IMR-90 (cell line): Measurements from ENCODE around the gene CCT5. TPM values are rescaled to one million over a fixed set of nuclear protein-coding genes. Genes with fewer than 3 reads are reported as not detected.
A peak's percentile ranks its signal among the peaks of the same experiment; 100 is the strongest.

Experiments
- ATAC-seq: fragments of 200-7000 bp; cut with Tn5 transposase; 2 replicates; pipeline ENCODE4 v1.9.1; 2020; ENCODE audit warnings: low read depth, mild to moderate bottlenecking, moderate library complexity
- BruUV-seq: library from RNA; stranded (reverse); fragments of 400-500 nt; replicated peaks from 2 replicates; lab custom pipeline; 2021; lab: Mats Ljungman, UMichigan
- CTCF ChIA-PET: fragments of 300-600 bp; formaldehyde crosslinking; extraction: SDS; loops from one replicate; lab custom pipeline; 2021; ENCODE audit warnings: antibody characterized with exemption; lab: Yijun Ruan, JAX
- POLR2A ChIA-PET: fragments of 300-600 bp; sonication (Branson Sonifier 250); formaldehyde crosslinking; loops from one replicate; lab custom pipeline; 2022; ENCODE audit warnings: antibody characterized with exemption; ENCODE audit not compliant: unreplicated experiment; lab: Charles Lee
- DNase-seq: peaks from one replicate; pipeline ENCODE4 v3.0.0; 2013
- H2AFZ ChIP-seq: replicated peaks from 2 replicates; pipeline ENCODE3; 2013; ENCODE audit warnings: low read length, mild to moderate bottlenecking; ENCODE audit not compliant: poor library complexity
- H2AK5ac ChIP-seq: 2 replicates; pipeline ENCODE4 v1.6.1; 2013; ENCODE audit warnings: low read depth, low read length, inconsistent platforms
- H2AK9ac ChIP-seq: replicated peaks from 2 replicates; pipeline ENCODE3; 2013; ENCODE audit warnings: mild to moderate bottlenecking, low read depth, low read length, moderate library complexity; ENCODE audit not compliant: poor library complexity
- H2BK120ac ChIP-seq: 2 replicates; pipeline ENCODE4 v1.6.1; 2013; ENCODE audit warnings: low read depth, low read length, inconsistent platforms
- H2BK15ac ChIP-seq: 3 replicates; pipeline ENCODE4 v1.6.1; 2013; ENCODE audit warnings: low read depth, low read length, inconsistent platforms
- H2BK20ac ChIP-seq: 2 replicates; pipeline ENCODE4 v1.6.1; 2013; ENCODE audit warnings: low read depth, mild to moderate bottlenecking, inconsistent platforms, low read length, moderate library complexity
- H2BK5ac ChIP-seq: 2 replicates; pipeline ENCODE4 v1.6.1; 2013; ENCODE audit warnings: mild to moderate bottlenecking, low read depth, low read length, inconsistent platforms; ENCODE audit not compliant: poor library complexity, severe bottlenecking
- H3K14ac ChIP-seq: replicated peaks from 2 replicates; pipeline ENCODE4 v1.6.1; 2013; ENCODE audit warnings: low read depth, low read length, inconsistent platforms
- H3K18ac ChIP-seq: 2 replicates; pipeline ENCODE4 v1.6.1; 2013; ENCODE audit warnings: low read depth, low read length, control low read depth
- H3K23ac ChIP-seq: 2 replicates; pipeline ENCODE4 v1.6.1; 2013; ENCODE audit warnings: low read depth, low read length, inconsistent platforms
- H3K27ac ChIP-seq: 2 replicates; pipeline ENCODE4 v1.5.1; 2013; ENCODE audit warnings: mild to moderate bottlenecking, control low read depth, low read length; ENCODE audit not compliant: insufficient read depth
- H3K27me3 ChIP-seq: 2 replicates; pipeline ENCODE4 v1.6.1; 2013; ENCODE audit warnings: low read length; ENCODE audit not compliant: control insufficient read depth, insufficient read depth
- H3K36me3 ChIP-seq: 2 replicates; pipeline ENCODE4 v1.6.1; 2013; ENCODE audit warnings: low read length, mixed read lengths; ENCODE audit not compliant: control insufficient read depth, insufficient read depth
- H3K4ac ChIP-seq: 2 replicates; pipeline ENCODE4 v1.6.1; 2013; ENCODE audit warnings: low read depth, low read length, inconsistent platforms
- H3K4me1 ChIP-seq: 2 replicates; pipeline ENCODE4 v1.6.1; 2013; ENCODE audit warnings: low read length, mixed read lengths; ENCODE audit not compliant: control insufficient read depth, insufficient read depth
- H3K4me2 ChIP-seq: 2 replicates; pipeline ENCODE4 v1.6.1; 2013; ENCODE audit warnings: low read depth, mild to moderate bottlenecking, control low read depth, low read length, moderate library complexity
- H3K4me3 ChIP-seq: 2 replicates; pipeline ENCODE4 v1.5.1; 2013; ENCODE audit warnings: low read depth, mild to moderate bottlenecking, control low read depth, low read length, moderate library complexity; ENCODE audit not compliant: insufficient read depth
- H3K56ac ChIP-seq: 2 replicates; pipeline ENCODE4 v1.6.1; 2013; ENCODE audit warnings: low read length, inconsistent platforms; ENCODE audit not compliant: insufficient read depth; ENCODE audit errors: extremely low read depth
- H3K79me1 ChIP-seq, 2 experiments: 2 replicates each; pipeline ENCODE4 v1.6.1; 2013; ENCODE audit warnings: low read length in 2 of 2, inconsistent platforms in 1 of 2, low read depth in 1 of 2
- H3K9ac ChIP-seq: 2 replicates; pipeline ENCODE4 v1.6.1; 2013; ENCODE audit warnings: low read depth, low read length, control low read depth
- H3K9me1 ChIP-seq: 2 replicates; pipeline ENCODE4 v1.6.1; 2013; ENCODE audit warnings: low read length, inconsistent platforms; ENCODE audit not compliant: insufficient read depth
- H3K9me3 ChIP-seq: 2 replicates; pipeline ENCODE4 v1.6.1; 2013; ENCODE audit warnings: low read length; ENCODE audit not compliant: control insufficient read depth, insufficient read depth
- H4K20me1 ChIP-seq: 2 replicates; pipeline ENCODE4 v1.6.1; 2013; ENCODE audit warnings: low read length, inconsistent platforms; ENCODE audit not compliant: insufficient read depth
- H4K5ac ChIP-seq: 2 replicates; pipeline ENCODE4 v1.6.1; 2013; ENCODE audit warnings: mild to moderate bottlenecking, low read depth, low read length, control low read depth
- H4K8ac ChIP-seq, 2 experiments: 2 replicates each; pipeline ENCODE4 v1.6.1; 2013; ENCODE audit warnings: low read depth in 2 of 2, low read length in 2 of 2, control low read depth in 1 of 2, inconsistent platforms in 1 of 2
- H4K91ac ChIP-seq: 2 replicates; pipeline ENCODE4 v1.6.1; 2013; ENCODE audit warnings: low read depth, low read length, inconsistent platforms; ENCODE audit not compliant: insufficient read depth
- MAZ ChIP-seq: IDR thresholded peaks from 2 replicates; pipeline ENCODE4 v1.6.1; 2012; ENCODE audit warnings: low read depth, mild to moderate bottlenecking, low read length, improper control_type of control experiment, moderate library complexity, borderline replicate concordance
- NFE2L2 ChIP-seq: fragments of 150-350 bp; IDR thresholded peaks from 2 replicates; pipeline ENCODE4 v1.6.1; 2016; ENCODE audit warnings: low read depth, mild to moderate bottlenecking, low read length
- USF2 ChIP-seq: fragments of 150-350 bp; IDR thresholded peaks from 2 replicates; pipeline ENCODE4 v1.6.1; 2017; ENCODE audit warnings: mild to moderate bottlenecking, antibody characterized with exemption, low read length, low read depth
- WGBS, 2 experiments: methylation state at CpG; one replicate each; pipeline versions ENCODE4 v1.1.5 to v1.1.7; 2013; ENCODE audit warnings: missing lambda C conversion rate in 2 of 2; ENCODE audit not compliant: insufficient read length in 1 of 2; ENCODE audit errors: extremely low coverage in 2 of 2; 5-methylcytosine and 5-hydroxymethylcytosine counted together
- dilution Hi-C: fragments of 300-500 bp; cut with HindIII; formaldehyde crosslinking; loops from one replicate; pipeline ENCODE4 v1.14.3; 2018; ENCODE audit warnings: low sequenced_read_pairs; ENCODE audit not compliant: unreplicated experiment
- in situ Hi-C: fragments of 300-500 bp; cut with MboI; formaldehyde crosslinking; loops from 3 replicates; pipeline ENCODE4 v1.14.3; 2019; ENCODE audit warnings: low sequenced_read_pairs, inconsistent platforms, mixed read lengths
- intact Hi-C: fragments of 100-400 bp; cut with micrococcal nuclease; formaldehyde crosslinking; loops from 2 replicates; pipeline ENCODE4 v1.10.0; 2022
- polyA plus RNA-seq, 3 experiments: library from polyadenylated mRNA; depleted of rRNA; stranded (reverse); fragments of >200 nt; gene quantifications; 2 replicates each; pipeline ENCODE4 v1.2.3, GENCODE V29; 2012; ENCODE audit warnings: low replicate concordance in 1 of 3
- total RNA-seq: library from RNA; depleted of rRNA; stranded (reverse); fragments of >200 nt; gene quantifications from 2 replicates; pipeline ENCODE4 v1.2.3, GENCODE V29; 2012

The CCT5 gene
- total and polyA plus RNA-seq, 2 of the 4 experiments (the other 2 are of a cell fraction), result 358 to 481 TPM

GRCh38 chr5:10233505-10233904 lies 16.6 kb upstream of the CCT5 start (continued):
- TF ChIP-seq MAZ, result 0 out of 2 replicates have a peak, but pooled peaks have one; percentile 32

GRCh38 chr5:10235350-10235749 lies 14.7 kb upstream of the CCT5 start:
- H2AFZ ChIP-seq, result peak overlapping the region; percentile 47
- no peak for ATAC-seq

More at GRCh38 chr5:10235350-10235749, 14.7 kb upstream of the CCT5 start:
- Histone ChIP-seq H3K4me3 (no peak overlapping the region), H3K9me3 (no peaks in the 10 kb centered on the region), H2BK5ac (peak overlapping the region; percentile 34), H4K91ac (no peak overlapping the region), H4K20me1 (no peaks in the 10 kb centered on the region), H3K4me2 (no peak overlapping the region), H2BK120ac (peak overlapping the region; percentile 67; the same call in 1 of the 2 replicates), H3K79me1 (peaks cover 17 to 24% of the 10 kb centered on the region in 2 experiments; a peak in 3 of 4 replicates), H3K4ac (peak overlapping the region; percentile 78), H3K9ac (no peak overlapping the region), H2AK9ac (peak overlapping the region; percentile 75), H3K36me3 (peaks cover 4% of the 10 kb centered on the region), H3K4me1 (peaks cover 9% of the 10 kb centered on the region), H2BK15ac (no peak overlapping the region), H3K27me3 (no peaks in the 10 kb centered on the region), H3K56ac (no peak overlapping the region), H3K18ac (no peak overlapping the region), H3K9me1 (peaks cover 16% of the 10 kb centered on the region), H3K23ac (no peak overlapping the region), H2AK5ac (peak overlapping the region; percentile 66; the same call in 1 of the 2 replicates), H3K27ac (no peak overlapping the region), H3K14ac (no peak overlapping the region), H2BK20ac (peak overlapping the region; percentile 39; the same call in 1 of the 2 replicates), H4K8ac (peak overlapping the region in 1 of 2 experiments; percentile 67; a peak in 1 of 4 replicates), H4K5ac (no peak overlapping the region)
- TF ChIP-seq USF2 (0 out of 2 replicates have a peak, but pooled peaks have one; percentile 29), NFE2L2 (no peak)
- no TSS peak for BruUV-seq
- in situ Hi-C loops (loop anchor here (10.0 kb wide), 1 partner anchor 461 kb away; no protein-coding TSS in a partner anchor), intact Hi-C loops (no loop called here), dilution Hi-C loops (no loop called here)
- peak; percentile 35 for DNase-seq
- WGBS, 2 experiments, result 80% methylated on average over 1 of the region's 8 CpGs; no CpG with 5 or more reads in 1 of the 2 experiments
- POLR2A ChIA-PET, result no interaction called here
- CTCF ChIA-PET, result no interaction called here
